ENCODE data around the gene F10.

The F10 gene

GRCh38 chr13:113192902-113193301 is 70.3 kb downstream of the F10 start:
- H3K27me3 Mint-ChIP-seq, result no peaks in the 10 kb centered on the region
- peaks cover 42% of the 10 kb centered on the region for H3K36me3 Mint-ChIP-seq
- no peaks in the 10 kb centered on the region for H3K4me1 Mint-ChIP-seq
- no peak overlapping the region for H3K4me3 Mint-ChIP-seq
- ATAC-seq (ENCODE audit: low read depth) (no peak), DNase-seq (ENCODE audit: low spot score in 2 of 2) (no peak)
- H3K27ac Mint-ChIP-seq, result no peak overlapping the region
- no peaks in the 10 kb centered on the region for H3K9me3 Mint-ChIP-seq

DNA sequence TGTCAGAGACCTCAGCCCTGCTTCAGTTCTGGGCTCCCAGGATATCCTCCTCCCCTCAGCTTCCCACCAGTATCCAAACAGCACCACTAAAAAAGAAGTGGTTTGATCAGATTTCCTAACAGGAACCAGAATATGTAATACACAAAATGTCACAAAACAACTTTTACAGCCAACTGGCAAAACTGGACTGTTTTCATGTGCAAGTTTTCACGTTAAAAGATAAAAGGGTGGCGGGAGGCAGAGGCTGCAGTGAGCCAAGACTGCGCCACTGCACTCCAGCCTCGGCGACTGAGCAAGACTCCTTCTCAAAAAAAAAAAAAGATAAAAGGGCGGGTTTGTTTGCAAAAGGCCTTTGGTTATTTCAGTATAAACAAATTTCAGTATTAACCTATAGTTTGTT is 72.8 kb downstream of the F10 start:
- no peak for DNase-seq (ENCODE audit: low spot score in 2 of 2)
- ATAC-seq (ENCODE audit: low read depth), result no peak
- Mint-ChIP-seq H3K9me3 (no peaks in the 10 kb centered on the region), H3K4me3 (no peak overlapping the region), H3K27ac (no peak overlapping the region), H3K27me3 (no peaks in the 10 kb centered on the region), H3K36me3 (peaks cover 30% of the 10 kb centered on the region), H3K4me1 (no peaks in the 10 kb centered on the region)

DNA sequence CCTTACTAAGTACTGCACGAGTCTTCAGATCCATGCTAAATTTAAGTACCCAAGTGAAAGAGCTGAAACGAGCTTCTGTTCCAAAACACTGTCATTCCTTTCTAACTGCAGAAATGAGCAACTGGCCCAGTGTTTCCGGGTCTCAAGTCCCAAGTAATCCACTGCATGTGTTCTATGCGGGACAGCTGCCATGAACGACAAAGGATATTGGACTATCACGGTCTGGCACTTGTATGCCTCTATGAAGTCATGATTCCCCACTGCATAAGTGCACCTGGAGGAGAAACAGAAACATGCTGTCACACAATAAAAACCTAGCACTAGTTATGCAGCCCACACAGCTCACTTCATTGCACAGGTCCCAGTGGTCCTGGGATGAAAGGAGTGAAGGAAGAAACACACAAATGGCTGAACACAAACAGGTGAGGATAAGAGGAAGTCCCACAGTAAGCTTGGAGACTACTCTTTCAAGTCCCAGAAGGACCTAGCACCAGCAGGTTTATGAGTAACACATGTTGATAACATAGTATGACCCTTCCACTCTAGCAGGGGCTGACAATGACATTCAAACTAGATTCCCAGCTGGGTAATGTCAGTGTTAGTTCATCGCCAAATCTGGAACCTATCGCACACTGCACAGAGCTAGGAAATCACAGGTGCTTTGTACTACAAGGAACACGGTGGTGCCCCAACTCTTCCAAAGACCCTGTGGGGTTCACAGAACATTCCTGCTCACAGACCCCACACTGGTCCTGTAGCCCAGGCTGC is 74.6 kb downstream of the F10 start:
- peaks cover 1% of the 10 kb centered on the region for H3K4me1 Mint-ChIP-seq
- H3K27ac Mint-ChIP-seq, result no peak overlapping the region
- no peak for DNase-seq (ENCODE audit: low spot score in 2 of 2)
- H3K36me3 Mint-ChIP-seq, result peaks cover 27% of the 10 kb centered on the region
- H3K4me3 Mint-ChIP-seq, result no peak overlapping the region
- no peaks in the 10 kb centered on the region for H3K9me3 Mint-ChIP-seq
- ATAC-seq (ENCODE audit: low read depth), result no peak
- H3K27me3 Mint-ChIP-seq, result no peaks in the 10 kb centered on the region
